ENCODE results near the gene GALNT2.

DNA sequence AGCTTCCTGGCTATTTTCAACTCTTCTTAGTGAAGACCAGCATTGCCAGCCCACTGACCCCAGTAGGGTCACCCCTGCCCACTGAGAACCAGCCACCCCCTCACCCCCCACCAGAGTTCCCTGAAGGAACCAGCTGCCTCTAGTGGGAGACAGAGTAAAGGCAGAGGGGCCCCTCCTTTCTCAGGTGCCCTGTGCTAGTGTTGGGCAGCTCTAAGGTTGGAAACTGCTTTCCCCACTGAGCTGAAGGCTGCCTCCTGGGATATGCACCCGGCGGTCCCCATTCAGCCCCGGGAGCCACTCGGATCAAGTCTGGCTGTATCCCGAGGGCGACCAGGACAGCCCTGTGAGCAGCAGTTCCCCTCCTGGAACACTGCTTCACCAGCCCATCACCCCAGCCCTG, 248.1 kb downstream of the GALNT2 start:
- TF ChIP-seq EZH2 (IDR thresholded peaks at IDR 0.05): no peak
- TF ChIP-seq POLR2AphosphoS5 (IDR thresholded peaks at IDR 0.05; ENCODE audit: borderline replicate concordance, low read depth, low read length): no peak
